Putamen (tissue), 1 donor: ENCODE measurements around the gene ROBO1.

Source experiments
- DNase-seq: peaks from one replicate; pipeline ENCODE4 v3.0.0-alpha.2; 2016; ENCODE audit warnings: low spot score

ROBO1 gene

DNA sequence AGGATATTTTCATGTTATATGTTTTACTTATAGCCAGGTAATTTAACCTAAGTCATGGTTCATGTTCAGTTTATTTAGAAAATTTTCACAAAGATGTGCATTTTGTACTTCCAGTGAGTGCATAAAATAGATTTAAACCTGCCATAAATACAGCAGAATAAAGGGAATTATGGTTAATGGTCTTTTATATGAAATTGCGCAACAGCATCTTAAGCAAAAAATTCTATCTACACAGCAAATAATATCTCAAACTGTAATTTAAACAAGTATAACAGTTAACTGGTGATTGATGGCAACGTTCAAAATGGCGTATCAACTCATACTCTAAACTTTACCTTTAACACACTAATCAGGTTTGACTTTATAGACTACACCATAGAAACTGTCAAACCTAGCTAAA lies 97.6 kb downstream of the ROBO1 start:
- DNase-seq = no peak

DNA sequence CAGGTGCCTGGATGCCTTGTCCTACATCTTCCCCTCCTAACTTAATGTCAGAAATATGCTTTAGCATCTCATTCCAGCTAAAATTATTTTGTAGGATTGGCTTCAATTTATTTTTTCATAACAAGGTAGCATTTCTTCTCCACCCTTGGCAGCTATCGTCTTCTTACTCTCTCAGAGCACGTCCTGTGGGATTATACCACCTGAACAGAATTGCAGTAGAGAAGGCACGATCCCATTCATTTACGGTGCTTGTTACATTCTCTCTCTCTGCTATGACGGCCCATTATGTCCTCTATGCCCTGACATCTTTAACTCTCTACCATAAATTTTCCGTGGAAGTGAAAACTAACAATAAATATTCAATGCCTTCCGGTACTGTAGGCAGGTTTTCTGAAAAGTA lies 103.3 kb downstream of the ROBO1 start:
- no peak for DNase-seq

DNA sequence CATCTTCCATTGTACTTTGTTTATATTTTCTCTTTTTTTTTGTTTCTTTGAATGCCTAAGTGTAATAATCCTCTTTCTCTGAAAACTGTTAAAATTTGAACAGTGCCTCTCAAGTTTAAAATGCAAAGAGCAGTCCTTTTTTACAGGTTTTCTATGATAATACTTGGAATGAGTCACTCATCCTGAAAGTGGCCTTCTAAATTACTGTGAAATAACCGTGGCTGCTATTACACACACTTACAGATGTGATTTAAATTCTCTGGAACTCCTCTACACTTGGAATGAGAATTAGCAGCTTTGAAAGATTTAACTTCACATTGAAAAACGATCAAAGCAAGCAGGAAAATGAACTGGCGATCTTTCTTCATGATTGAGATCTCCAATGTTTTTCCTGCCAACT lies 105.9 kb downstream of the ROBO1 start:
- peak; percentile 17 for DNase-seq

DNA sequence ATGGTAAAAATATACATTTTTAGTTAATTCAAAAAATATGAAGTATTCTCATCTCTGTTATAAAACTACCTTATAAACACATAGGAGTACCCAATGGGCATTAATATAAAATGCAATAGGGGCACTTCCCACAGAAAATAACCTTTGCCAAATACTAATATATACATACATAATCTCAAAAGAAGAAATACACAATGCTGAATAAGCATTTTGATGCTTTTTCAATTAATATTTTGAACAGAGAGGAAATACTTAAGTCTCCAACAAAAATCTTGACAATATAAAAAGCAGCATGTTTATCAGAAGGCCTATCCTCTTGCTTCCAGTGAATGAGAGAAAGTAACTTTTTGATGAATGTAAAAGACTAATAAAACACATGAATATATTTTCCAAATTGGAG lies 110.7 kb downstream of the ROBO1 start:
- no peak for DNase-seq

DNA sequence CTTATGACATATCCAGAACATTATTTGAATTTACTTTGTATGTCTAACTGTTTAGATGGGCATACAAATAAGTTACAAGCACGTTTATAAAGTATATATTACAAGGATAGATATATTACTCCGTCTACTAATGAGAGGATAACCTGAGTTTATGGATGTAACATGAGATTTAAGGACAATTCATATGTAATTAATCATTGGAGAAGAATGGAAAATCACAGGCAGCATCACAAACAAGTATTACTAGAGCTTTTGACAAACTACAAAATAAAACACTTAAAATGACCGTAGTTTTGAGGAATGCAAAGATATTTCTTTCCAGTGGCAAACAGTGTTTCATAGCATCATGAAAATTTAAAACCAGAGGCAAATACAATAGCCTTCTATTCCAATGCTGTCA lies 113.8 kb downstream of the ROBO1 start:
- DNase-seq = no peak

DNA sequence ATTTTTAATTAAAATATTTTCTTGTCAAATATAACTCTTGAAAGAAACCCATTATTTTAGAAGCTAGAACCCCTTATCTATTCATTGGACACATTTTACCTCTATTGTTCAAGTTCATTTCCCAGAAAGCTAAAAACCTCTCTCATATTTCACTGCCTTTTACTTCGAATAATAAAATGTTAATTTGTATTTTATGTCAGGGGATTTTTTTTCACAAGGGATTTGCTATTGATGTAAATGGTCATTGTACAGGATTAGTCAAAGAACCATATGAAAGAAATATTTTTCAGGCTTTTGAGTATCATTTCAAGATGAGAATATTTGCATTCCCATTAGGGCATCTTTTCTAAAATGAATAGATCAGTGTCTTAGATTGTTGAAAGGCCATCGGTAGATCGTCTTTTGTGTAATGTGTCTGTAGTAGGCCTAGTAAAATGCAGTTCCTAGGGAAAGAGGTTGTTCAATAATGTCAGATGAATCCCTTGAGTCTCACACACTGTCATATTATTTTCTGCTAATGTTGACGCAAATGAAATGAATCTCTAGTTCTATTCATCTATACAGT lies 114.5 kb downstream of the ROBO1 start:
- no peak for DNase-seq

DNA sequence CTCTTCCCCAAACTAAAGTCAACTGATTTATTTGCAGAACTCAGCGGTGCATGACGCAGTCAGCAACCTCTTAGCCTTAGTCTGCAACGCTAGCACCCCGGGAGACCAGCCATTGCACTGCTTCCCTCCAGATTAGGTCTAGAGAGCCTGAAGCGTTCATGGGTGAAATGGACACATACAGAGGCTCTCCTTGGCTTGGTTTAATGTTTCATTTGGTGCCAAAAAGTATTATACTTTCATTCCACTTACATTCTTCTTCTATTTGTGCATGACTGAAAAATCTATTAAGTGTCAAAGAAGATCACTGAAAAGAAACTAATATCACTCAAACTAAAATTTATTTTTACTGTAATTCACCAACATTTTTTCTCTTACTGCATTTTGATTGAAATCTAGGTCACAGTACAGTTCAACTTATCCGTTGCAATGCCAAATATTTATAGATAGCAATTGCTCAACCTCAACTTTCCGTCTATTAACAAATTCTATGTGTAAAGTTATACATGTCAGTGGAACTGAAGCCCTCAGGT lies 116.2 kb downstream of the ROBO1 start:
- no peak for DNase-seq

DNA sequence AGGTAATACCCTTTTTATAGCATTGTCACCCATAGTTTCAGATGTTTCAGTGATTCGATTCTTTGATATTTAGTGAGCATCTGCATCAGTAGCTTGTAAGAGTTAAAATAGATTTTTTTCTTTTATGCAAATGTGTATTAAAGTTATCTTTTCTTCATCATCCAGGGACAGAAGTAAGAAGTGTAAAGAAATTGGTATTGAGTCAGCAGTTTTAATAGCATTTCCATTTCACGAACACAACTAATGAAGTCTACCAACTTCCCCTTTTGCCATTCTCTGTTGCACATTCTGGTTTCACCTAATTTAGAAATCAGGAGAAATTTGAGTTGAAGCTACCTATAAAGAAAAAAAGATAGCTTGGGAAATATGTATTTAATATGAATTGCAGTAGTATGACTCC lies 127.9 kb downstream of the ROBO1 start:
- DNase-seq = no peak

DNA sequence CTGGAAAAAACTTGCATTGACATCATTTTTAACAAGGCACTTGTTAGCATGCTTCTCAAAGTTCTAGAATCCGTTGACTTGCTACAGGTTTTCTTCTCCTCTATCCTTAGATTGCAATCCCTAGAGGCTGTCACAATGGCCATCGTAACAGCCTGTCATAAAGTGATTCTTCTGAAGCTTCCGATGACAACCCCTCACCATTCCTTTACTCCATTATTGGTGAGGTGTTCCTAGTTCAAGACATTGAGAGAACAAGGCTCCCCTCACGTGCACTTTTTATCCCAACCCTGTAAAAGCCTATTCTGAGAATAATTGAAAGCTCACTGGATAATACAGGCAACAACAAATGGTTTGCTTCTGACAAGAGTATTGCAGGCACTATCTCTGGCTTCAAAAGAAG lies 131.4 kb downstream of the ROBO1 start:
- no peak for DNase-seq

DNA sequence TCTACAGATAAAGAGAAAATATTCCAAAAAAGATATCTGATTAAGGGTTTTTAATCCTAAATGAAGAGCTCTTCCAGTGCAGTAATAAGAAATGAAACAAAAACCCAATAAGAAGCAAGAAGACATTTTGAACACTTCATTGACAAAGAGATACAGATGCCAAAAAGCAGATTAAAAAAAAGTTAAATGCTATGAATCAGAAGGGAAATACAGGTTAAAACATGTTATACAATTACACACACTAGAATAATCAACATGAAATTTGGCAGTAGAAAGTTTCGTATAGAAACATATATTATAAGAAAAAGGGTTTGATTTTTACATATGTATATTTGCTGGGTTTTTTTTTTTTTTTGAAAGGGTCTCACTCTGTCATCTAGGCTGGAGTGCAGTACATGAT lies 135.0 kb downstream of the ROBO1 start:
- DNase-seq = no peak

DNA sequence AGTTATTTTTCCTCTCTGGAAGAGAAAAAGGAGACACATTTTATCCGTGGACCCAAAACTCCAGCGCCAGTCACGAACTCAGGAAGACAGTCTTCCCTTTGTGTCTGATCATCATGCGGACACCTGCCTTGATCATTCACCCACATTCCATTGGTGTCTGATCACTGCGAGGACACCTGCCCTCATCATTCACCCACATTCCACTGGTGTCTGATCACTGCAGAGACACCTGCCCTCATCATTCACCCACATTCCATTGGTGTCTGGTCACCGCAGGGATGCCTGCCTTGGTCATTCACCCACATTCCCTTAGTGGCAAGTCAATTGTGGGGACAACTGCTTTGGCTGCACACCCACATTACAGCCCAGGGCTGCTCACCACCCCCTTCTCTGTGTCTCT lies 148.9 kb downstream of the ROBO1 start:
- DNase-seq = no peak

DNA sequence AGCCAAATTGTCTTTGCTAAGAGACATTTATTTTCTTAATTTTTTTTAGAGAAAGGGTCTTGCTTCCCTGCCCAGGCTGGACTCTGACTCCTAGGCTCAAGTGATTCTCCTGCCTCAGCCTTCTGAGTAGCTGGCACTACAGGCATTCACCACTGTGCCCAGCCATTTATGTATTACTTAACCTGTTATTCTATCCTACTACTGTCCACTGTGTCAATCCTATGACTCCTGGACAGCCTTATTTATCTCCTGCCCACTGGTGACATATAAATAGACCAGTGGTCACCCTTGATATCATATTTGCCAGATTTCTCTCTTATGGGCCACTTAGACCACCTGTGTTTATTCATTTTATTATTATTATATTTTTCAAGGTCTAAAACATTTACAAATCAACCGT lies 161.4 kb downstream of the ROBO1 start:
- no peak for DNase-seq

DNA sequence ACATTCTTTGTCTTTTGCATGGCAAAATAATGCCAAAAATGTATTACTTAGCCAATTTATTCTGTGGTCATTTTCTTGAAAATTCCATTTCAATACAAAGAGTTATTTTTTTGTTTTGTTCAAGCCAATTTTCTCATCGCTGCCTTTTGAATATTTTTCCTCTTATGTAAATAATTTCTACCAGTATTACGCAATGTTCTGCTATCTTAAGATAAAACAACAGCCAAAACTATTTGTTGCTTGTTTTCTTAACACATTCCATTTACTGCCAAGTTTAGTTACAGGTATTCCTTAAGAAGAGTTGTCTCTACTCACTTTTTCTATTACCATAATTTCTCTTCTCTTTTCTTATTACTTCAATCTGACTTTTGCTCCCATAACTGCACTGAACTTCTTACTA lies 163.1 kb downstream of the ROBO1 start:
- DNase-seq = no peak

DNA sequence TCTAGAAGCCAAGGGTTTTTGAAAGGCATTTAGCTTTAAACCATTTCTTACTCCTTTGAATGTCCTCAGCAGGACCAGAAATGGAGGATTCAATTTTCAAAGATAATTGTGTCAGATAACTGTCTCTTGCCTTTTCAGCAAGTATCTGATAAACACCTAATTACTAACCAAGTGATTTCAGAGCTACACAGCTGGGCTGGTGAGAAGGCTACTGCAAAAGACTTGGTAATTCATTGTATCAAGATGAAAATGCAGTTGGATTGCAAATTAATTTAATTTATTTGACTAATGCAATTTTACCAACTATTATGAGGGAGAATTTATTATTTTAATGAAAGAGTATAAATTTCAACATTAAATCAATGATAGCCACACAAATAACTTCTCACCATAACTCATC lies 165.4 kb downstream of the ROBO1 start:
- no peak for DNase-seq

DNA sequence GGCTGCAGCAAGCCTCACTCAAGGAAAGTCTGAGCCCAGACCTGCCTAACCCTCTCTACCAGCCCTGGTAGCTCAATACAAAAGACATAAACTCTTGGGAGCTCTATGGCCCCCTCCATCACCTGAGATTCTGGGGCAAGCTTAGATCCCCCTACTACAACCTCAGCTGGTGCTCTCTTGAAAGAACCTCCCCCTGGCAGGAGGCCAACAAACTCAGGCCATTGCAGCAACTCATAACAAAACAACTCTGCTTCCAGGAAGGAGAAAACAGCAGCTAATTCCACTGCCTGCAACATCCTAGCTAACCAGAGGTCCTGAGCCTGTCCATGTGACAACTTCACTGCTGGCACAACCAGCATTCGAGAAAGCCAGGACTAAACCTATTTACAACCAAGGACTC lies 169.2 kb downstream of the ROBO1 start:
- no peak for DNase-seq

DNA sequence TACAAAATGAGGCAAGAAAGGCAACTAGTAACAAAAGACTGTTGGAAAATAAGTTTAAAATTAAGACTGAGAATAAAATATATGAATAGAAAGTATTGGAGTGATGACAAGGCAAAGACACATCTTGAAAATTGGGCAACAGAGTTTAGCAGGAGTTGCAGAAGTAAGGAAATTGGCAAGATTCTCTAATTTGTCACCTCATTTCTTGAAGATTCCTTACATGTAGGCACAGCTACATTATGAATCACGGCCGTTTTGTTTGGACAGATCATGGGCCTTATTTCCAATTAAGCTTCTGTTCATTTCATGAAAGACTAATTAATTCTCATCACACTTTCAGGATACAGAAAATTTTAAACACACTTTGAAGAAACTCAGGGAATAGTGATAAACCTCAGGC lies 170.1 kb downstream of the ROBO1 start:
- no peak for DNase-seq

DNA sequence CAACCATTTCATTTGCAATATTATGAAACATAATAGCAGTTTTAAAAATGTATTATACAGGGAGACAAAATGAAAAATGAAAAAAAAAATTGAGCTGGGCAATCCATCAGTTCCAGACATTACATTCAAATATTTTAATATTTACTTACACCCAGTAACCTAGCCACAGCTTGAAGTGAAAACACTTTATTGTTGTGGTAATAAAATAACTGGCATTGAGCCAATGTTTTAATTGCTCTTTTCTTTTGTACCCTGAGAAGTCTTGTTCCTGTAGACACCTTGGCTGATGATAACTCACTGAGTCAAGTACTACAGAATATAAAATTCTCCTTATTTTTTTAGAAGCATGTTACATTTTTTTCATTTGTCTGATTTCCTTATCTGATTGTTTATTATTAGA lies 180.6 kb downstream of the ROBO1 start:
- no peak for DNase-seq

DNA sequence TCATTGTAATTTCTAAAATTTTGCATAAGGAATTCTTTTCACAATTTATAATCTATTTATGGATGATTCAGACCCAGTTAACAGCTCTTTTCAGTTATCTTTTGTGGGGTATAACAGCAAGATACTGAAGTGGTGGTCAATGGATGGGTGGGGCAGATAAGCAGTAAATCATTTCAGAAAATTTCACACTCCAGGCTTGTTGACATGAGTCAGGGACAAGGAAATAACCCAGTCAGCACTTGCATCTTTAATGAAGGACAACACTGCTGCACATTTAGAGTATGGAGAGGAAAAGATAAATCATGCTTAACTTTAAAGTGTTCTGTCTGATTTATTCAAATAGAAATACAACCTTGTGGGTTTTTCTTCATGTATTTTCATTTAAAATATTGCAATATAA lies 181.6 kb downstream of the ROBO1 start:
- no peak for DNase-seq

DNA sequence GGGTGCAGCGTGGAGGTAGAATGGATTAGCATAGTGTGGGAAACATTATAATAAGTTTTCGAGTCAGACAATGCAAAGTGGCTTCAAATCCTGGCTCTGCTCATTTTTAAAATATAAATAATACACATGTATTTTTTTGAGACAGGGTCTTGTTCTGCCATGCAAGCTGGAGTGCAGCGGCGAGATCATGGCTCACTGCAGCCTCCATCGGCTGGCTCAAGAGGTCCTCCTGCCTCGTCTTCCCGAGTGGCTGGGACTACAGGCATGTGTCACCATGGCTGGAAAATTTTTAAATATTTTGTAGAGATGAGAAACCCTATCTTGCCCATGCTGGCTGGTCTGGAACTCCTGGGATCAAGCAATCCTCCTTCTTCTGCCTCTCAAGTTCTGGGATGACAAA lies 194.9 kb downstream of the ROBO1 start:
- DNase-seq = no peak

DNA sequence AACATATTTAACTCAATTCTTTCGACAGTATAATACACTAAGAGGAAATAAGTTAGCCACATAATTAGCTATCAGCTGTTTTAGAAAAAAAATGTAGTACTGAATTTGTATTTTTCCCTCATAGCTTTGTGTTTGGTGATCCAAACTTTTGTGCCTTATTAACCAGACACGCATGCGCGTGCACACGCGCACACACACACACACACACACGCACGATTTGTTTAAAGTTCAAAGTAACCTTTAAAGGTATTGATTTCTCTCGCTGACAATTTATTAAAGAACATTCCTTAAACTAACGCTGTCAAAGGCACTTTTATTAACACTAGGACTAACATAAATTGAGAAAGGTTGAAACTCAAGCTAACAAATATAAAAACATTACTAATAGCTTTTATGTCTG lies 198.9 kb downstream of the ROBO1 start:
- no peak for DNase-seq

DNA sequence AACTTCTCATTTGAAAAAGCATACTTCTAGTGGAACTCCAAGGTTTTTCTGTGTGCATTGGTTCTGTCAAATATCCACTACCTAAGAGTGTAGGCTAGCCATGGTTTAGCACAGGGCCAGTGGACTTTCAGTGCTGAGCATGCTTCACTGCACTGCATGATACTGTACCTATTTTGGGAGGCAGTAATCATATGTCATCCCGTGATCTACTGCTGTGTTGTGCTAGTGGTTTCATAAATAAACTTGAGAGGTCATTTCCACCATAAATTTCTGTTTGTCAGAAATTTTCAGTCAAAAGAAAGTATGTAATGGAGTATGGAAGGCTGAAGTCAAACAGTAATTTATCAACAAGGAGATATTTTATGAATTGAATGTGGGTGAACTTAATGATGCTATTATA lies 203.6 kb downstream of the ROBO1 start:
- no peak for DNase-seq

DNA sequence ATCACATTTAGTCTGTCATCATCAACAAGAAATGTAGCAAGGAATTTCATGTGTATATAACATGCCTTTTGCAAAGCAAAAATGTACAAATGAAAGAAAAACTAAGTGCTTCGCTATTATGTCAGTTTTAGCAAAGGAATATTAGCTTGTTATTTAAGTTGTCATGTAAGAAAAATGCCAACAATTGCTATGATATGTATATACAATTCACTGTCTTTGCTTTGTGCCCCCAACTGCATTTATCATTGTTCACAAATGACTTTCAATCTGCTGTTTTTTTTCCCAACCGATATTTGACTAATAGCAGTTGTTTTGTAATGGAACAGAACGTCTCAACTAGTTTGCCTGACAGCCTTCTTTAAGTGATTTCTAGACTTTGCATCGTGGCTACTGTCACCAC lies 207.1 kb downstream of the ROBO1 start:
- DNase-seq = no peak

DNA sequence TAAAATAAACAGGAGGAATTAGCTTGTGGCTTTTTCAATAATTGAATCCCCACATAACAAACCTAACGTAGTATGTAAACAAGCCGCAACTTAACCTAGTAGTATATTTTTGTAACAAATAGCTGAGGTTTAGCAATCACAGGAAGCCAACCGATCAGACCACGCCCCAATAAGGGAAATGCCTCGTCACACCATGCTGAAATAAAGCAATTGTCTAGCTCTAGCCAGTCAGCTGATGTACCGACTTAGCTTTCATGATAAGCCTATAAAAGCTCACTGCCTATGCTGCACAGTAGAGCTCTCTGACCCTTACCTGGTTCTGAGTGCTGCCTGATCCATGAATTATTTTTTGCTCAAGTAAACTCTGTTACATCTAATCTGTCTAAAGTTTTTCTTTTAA lies 208.9 kb downstream of the ROBO1 start:
- DNase-seq = no peak

DNA sequence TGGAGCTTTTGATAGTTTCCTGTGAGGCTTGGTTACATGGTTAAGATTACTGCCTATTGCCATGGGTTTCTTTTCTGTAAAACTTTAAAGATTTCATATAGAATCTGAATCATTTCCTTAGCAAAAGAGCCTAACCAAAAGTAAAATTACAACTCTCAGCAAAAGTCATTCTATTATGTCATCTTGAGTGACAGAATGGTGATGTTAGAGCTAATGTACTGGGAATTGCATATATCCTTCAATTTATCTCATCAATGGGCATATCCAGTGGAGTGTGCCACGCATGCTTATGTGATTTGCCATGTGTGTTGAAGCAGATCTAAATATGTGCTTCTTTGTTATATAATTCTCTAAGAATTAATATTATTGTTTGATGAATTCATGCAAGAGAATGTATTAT lies 212.1 kb downstream of the ROBO1 start:
- DNase-seq = no peak

DNA sequence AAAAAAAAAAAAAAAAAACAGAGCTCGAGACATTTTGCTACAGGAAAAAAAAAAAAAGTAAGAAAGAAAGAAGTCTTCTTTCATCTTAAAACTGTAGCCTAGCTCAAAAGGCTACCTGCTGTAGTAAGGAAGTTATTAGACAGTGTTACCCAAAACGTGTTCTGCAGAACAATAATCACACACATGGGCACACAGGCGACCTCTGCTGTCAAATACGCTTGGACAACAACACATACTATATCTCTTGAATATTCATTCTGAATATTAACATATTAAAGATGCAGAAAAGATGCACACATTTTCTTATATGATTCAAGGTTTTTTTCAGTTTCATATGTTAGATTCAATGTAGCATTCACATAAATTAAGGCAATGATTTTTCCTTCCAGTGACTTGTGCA lies 215.8 kb downstream of the ROBO1 start:
- no peak for DNase-seq
